Smooth muscle cell of the umbilical artery (primary cell): ENCODE results near the gene ARID1A. TPM values are rescaled to one million over a fixed set of nuclear protein-coding genes. Genes with fewer than 3 reads are reported as not detected.

Experiments
- total RNA-seq: library from RNA; depleted of rRNA; stranded (reverse); fragments of >200 nt; gene quantifications from 2 replicates; pipeline ENCODE4 v1.2.3, GENCODE V29; 2014

Gene ARID1A
- total RNA-seq, result 16.9 and 47.5 TPM in 2 replicates

DNA sequence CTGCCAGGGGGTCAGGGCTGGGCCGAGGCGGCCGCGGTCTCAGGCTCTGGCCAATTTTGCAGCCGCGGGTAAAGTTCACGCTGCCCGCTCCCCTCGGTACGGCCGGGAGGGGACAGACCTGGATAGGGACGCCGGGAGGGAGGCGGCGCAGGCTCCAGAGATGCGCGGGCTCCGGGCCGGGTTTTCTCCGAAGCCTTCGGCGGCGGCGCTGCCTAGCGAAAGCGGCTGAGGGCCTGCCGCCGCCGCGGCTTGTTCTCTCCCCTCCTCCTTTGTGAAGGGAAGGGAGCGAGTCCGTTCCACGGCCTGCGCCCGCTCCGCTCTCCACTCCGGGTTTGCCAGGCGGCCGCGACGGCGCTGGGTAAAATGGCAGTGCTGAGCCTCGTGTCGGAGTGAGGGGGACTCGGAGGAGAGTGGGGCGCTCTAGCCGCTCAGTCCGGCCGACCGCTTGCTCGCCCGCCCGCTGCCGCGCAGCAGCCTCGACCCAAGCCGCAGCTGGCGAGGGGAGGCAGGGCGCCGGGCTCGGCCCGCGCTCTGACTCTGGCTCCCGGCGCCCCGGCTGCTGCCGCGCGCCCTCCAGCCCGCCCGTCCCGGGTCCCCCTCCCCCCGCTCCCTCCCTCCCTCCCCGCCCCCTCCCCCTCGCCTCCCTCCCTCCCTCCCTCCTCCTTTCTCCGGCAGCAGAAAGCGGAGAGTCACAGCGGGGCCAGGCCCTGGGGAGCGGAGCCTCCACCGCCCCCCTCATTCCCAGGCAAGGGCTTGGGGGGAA is at the start of gene ARID1A:
Gene ARID1A, plus strand, starts transcription at position 660 of the 763 bp plus-strand sequence. CDS start 389 bp downstream, outside the sequence.

GRCh38 chr1:26787706-26788514 is 92.1 kb downstream of the ARID1A start, which contains the start of gene PIGV:
TSS of gene PIGV (plus strand) at chr1:26787950. CDS start at chr1:26790816, 2,866 bp downstream.

GRCh38 chr1:26826261-26827105 is 130.7 kb downstream of the ARID1A start, which contains the start of gene ZDHHC18:
TSS of gene ZDHHC18 (plus strand) at chr1:26826688. CDS start at chr1:26826805, 117 bp downstream.

Other genes with a start within 250 kb of the ARID1A start
- gene HMGN2, start 223.6 kb upstream of the ARID1A start, total RNA-seq, result 124 and 138 TPM in 2 replicates
- 3.3 and 4.6 TPM in 2 replicates for gene RPS6KA1, start 166.3 kb upstream of the ARID1A start, total RNA-seq
- gene PIGV, start 91.9 kb downstream of the ARID1A start, total RNA-seq, result 21.7 and 37.4 TPM in 2 replicates
- 5.6 and 14.1 TPM in 2 replicates for gene ZDHHC18, start 130.7 kb downstream of the ARID1A start, total RNA-seq
- 0.14 TPM in 1 of 2 replicates, not detected in the other for gene SFN, start 167.1 kb downstream of the ARID1A start, total RNA-seq
- 9.2 and 11.9 TPM in 2 replicates for gene GPN2, start 194.3 kb downstream of the ARID1A start, total RNA-seq
- 6.0 and 7.4 TPM in 2 replicates for gene GPATCH3, start 204.5 kb downstream of the ARID1A start, total RNA-seq
- gene NR0B2, start 218.0 kb downstream of the ARID1A start, total RNA-seq, result not detected in 2 replicates
- gene NUDC, start 225.7 kb downstream of the ARID1A start, total RNA-seq, result 14.0 and 31.8 TPM in 2 replicates